Endothelial cell of umbilical vein (primary cell): ENCODE results near the gene ZBTB48. TPM values are rescaled to one million over a fixed set of nuclear protein-coding genes. Genes with fewer than 3 reads are reported as not detected.

Source experiments
- BruUV-seq: library from RNA; stranded (reverse); fragments of 400-500 nt; replicated peaks from 2 replicates; lab custom pipeline; 2021; lab: Mats Ljungman, UMichigan
- CTCF ChIA-PET: fragments of 300-600, 350-600 bp; sonication (Branson Sonifier 250); formaldehyde crosslinking; loops from one replicate; lab custom pipeline; 2021; ENCODE audit warnings: antibody characterized with exemption, inconsistent platforms; lab: Charles Lee
- POLR2A ChIA-PET: fragments of 300-600, 350-600 bp; sonication (Branson Sonifier 250); formaldehyde crosslinking; loops from one replicate; lab custom pipeline; 2021; ENCODE audit warnings: antibody characterized with exemption, inconsistent platforms; lab: Charles Lee
- DNase-seq: peaks from one replicate; pipeline ENCODE4 v3.0.0-alpha.2; 2011; ENCODE audit warnings: low read depth, low spot score
- FAIRE-seq: peaks from 2 replicates; lab custom pipeline; 2011; peaks lifted over from hg19 to GRCh38; lab: Jason Lieb, UNC
- H2AFZ ChIP-seq: 2 replicates; pipeline ENCODE4 v1.6.0; 2012; ENCODE audit warnings: low read depth, low read length, control low read depth, inconsistent platforms
- H3K27ac ChIP-seq: 2 replicates; pipeline ENCODE4 v1.5.1; 2011; ENCODE audit warnings: low read depth, mild to moderate bottlenecking, control low read depth, low read length, moderate library complexity; ENCODE audit not compliant: insufficient read depth
- H3K27me3 ChIP-seq, 2 experiments: 2 replicates each; pipeline versions ENCODE4 v1.6.0 to v1.6.1; 2011; ENCODE audit warnings: low read length in 2 of 2, mixed read lengths in 1 of 2; ENCODE audit not compliant: control insufficient read depth in 2 of 2, insufficient read depth in 2 of 2
- H3K36me3 ChIP-seq, 2 experiments: 2 replicates in 1 of 2; 3 replicates in 1 of 2; pipeline ENCODE4 v1.5.1; 2011; ENCODE audit warnings: low read length in 2 of 2, mild to moderate bottlenecking in 1 of 2, moderate library complexity in 1 of 2; ENCODE audit not compliant: control insufficient read depth in 2 of 2, insufficient read depth in 2 of 2; ENCODE audit errors: extremely low read depth in 1 of 2
- H3K4me1 ChIP-seq: 3 replicates; pipeline ENCODE4 v1.5.1; 2011; ENCODE audit warnings: mild to moderate bottlenecking, low read length; ENCODE audit not compliant: control insufficient read depth, insufficient read depth; ENCODE audit errors: extremely low read depth
- H3K4me2 ChIP-seq: 2 replicates; pipeline ENCODE4 v1.6.1; 2011; ENCODE audit warnings: low read length, control low read depth, mixed read lengths; ENCODE audit not compliant: insufficient read depth
- H3K4me3 ChIP-seq, 3 experiments: fragments of 200-600 bp in 1 of 3; sonication (generic), shearing (Covaris generic) in 1 of 3; replicated peaks in 1 of 3; 2 replicates each; pipeline ENCODE4 v1.5.1; 2011 to 2016; ENCODE audit warnings: control low read depth in 3 of 3, low read length in 3 of 3, mild to moderate bottlenecking in 2 of 3, inconsistent platforms in 1 of 3, low read depth in 1 of 3, moderate library complexity in 1 of 3; ENCODE audit not compliant: insufficient read depth in 1 of 3
- H3K79me2 ChIP-seq: 2 replicates; pipeline ENCODE4 v1.6.0; 2012; ENCODE audit warnings: low read length, inconsistent platforms; ENCODE audit not compliant: control insufficient read depth, insufficient read depth
- H3K9ac ChIP-seq: replicated peaks from 2 replicates; pipeline ENCODE3; 2011; ENCODE audit warnings: low read length, control low read depth; ENCODE audit not compliant: insufficient read depth; ENCODE audit errors: extremely low read depth
- H3K9me1 ChIP-seq: replicated peaks from 3 replicates; pipeline ENCODE4 v1.6.0; 2011; ENCODE audit warnings: mild to moderate bottlenecking, low read length; ENCODE audit not compliant: control insufficient read depth, insufficient read depth; ENCODE audit errors: extremely low read depth
- H3K9me3 ChIP-seq: replicated peaks from 2 replicates; pipeline ENCODE4 v1.5.1; 2012; ENCODE audit warnings: low read length, inconsistent platforms; ENCODE audit not compliant: control insufficient read depth, insufficient read depth
- H4K20me1 ChIP-seq: replicated peaks from 2 replicates; pipeline ENCODE3; 2011; ENCODE audit warnings: mild to moderate bottlenecking, low read length; ENCODE audit not compliant: control insufficient read depth, insufficient read depth; ENCODE audit errors: extremely low read depth
- EZH2 ChIP-seq: IDR thresholded peaks from 2 replicates; pipeline ENCODE4 v1.6.1; 2012; ENCODE audit warnings: borderline replicate concordance, low read depth, mild to moderate bottlenecking, moderate library complexity, low read length, inconsistent platforms; ENCODE audit not compliant: severe bottlenecking
- FOS ChIP-seq: IDR thresholded peaks from 2 replicates; pipeline ENCODE4 v1.6.1; 2011; ENCODE audit warnings: mild to moderate bottlenecking, low read length, moderate library complexity, borderline replicate concordance; ENCODE audit not compliant: insufficient read depth
- GATA2 ChIP-seq: IDR thresholded peaks from 2 replicates; pipeline ENCODE4 v1.7.0; 2011; ENCODE audit warnings: low read depth, mild to moderate bottlenecking, moderate library complexity, mixed read lengths, low read length; ENCODE audit not compliant: insufficient read length, insufficient read depth
- JUN ChIP-seq: IDR thresholded peaks from 2 replicates; pipeline ENCODE4 v1.6.1; 2011; ENCODE audit warnings: borderline replicate concordance, low read depth; ENCODE audit not compliant: insufficient read length, insufficient read depth
- MYC ChIP-seq: IDR thresholded peaks from one replicate; pipeline ENCODE4 v1.6.1; 2011; ENCODE audit warnings: mild to moderate bottlenecking, low read depth, low read length
- POLR2A ChIP-seq: IDR thresholded peaks from 2 replicates; pipeline ENCODE4 v1.6.1; 2012; ENCODE audit warnings: low read depth, mild to moderate bottlenecking, control low read depth, low read length
- POLR2AphosphoS5 ChIP-seq: IDR thresholded peaks from 2 replicates; pipeline ENCODE4 v1.6.1; 2012; ENCODE audit warnings: low read depth, mild to moderate bottlenecking, control low read depth, low read length, moderate library complexity; ENCODE audit not compliant: insufficient read depth
- dilution Hi-C: fragments of 300-500 bp; cut with MboI; formaldehyde crosslinking; loops from one replicate; pipeline ENCODE4 v1.15.0; 2019; ENCODE audit warnings: low sequenced_read_pairs; ENCODE audit not compliant: extremely low pct_ligation_motif_present
- intact Hi-C: fragments of 100-400 bp; cut with micrococcal nuclease; formaldehyde crosslinking; loops from one replicate; pipeline ENCODE4 v1.10.0; 2022
- polyA plus RNA-seq, 4 experiments: library from polyadenylated mRNA; depleted of rRNA in 3 of 4; stranded (reverse) in 3 of 4; unstranded in 1 of 4; fragments of >200 nt; gene quantifications; 2 replicates each; pipeline versions ENCODE4 v1.2.1 to v1.2.3, GENCODE V29; 2011 to 2012; ENCODE audit warnings: missing spikeins in 1 of 4
- total RNA-seq: library from RNA; stranded (reverse); gene quantifications from 2 replicates; pipeline ENCODE4 v1.2.3, GENCODE V29; 2021
- TF ChIP-seq, protein P1 (sequence below), 2 donors: IDR thresholded peaks; 1 replicate in 1 of 2; 2 replicates in 1 of 2; pipeline ENCODE4 v1.5.1; 2011; ENCODE audit warnings: low read length in 2 of 2, mild to moderate bottlenecking in 2 of 2, moderate library complexity in 2 of 2, control low read depth in 1 of 2, inconsistent platforms in 1 of 2, low read depth in 1 of 2; ENCODE audit not compliant: insufficient read depth in 1 of 2; ENCODE audit errors: extremely low read depth in 1 of 2
- TF ChIP-seq, protein P2 (sequence below): IDR thresholded peaks from 2 replicates; pipeline ENCODE4 v1.6.1; 2011; ENCODE audit not compliant: insufficient read depth, insufficient read length

Gene ZBTB48
- total and polyA plus RNA-seq, 2 donors (not counting 3 experiments of a cell fraction or from before 2014, with no cell fraction given) = 20.9 to 25.1 TPM

GRCh38 chr1:6623269-6623965 lies 43.6 kb downstream of the ZBTB48 start:
- ChIA-PET POLR2A (no interaction called here), CTCF (interaction anchor here (1.2 to 1.5 kb wide), 4 partner anchors 8 to 69 kb away, joined by 3 to 5 read pairs (median 4); partner anchors contain the start of gene NOL9)
- no peaks in the 10 kb centered on the region for H3K27me3 ChIP-seq
- no peak overlapping the region for H3K27ac ChIP-seq
- no peak overlapping the region for H3K4me2 ChIP-seq
- dilution Hi-C loops (no loop called here), intact Hi-C loops (no loop called here)
- peaks cover 17 to 27% of the 10 kb centered on the region in 2 experiments for H3K36me3 ChIP-seq
- no peaks in the 10 kb centered on the region for H3K9me3 ChIP-seq
- DNase-seq = no peak
- H2AFZ ChIP-seq = no peak overlapping the region
- TF ChIP-seq, protein P1, sequence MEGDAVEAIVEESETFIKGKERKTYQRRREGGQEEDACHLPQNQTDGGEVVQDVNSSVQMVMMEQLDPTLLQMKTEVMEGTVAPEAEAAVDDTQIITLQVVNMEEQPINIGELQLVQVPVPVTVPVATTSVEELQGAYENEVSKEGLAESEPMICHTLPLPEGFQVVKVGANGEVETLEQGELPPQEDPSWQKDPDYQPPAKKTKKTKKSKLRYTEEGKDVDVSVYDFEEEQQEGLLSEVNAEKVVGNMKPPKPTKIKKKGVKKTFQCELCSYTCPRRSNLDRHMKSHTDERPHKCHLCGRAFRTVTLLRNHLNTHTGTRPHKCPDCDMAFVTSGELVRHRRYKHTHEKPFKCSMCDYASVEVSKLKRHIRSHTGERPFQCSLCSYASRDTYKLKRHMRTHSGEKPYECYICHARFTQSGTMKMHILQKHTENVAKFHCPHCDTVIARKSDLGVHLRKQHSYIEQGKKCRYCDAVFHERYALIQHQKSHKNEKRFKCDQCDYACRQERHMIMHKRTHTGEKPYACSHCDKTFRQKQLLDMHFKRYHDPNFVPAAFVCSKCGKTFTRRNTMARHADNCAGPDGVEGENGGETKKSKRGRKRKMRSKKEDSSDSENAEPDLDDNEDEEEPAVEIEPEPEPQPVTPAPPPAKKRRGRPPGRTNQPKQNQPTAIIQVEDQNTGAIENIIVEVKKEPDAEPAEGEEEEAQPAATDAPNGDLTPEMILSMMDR (IDR thresholded peaks at IDR 0.05; ENCODE audit: extremely low read depth in 1 of 2, insufficient read depth in 1 of 2, low read depth in 1 of 2, low read length in 2 of 2) = no peak
- TF ChIP-seq, protein P2, sequence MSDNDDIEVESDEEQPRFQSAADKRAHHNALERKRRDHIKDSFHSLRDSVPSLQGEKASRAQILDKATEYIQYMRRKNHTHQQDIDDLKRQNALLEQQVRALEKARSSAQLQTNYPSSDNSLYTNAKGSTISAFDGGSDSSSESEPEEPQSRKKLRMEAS = no peak
- TF ChIP-seq FOS = no peak
- TF ChIP-seq JUN = no peak
- TF ChIP-seq POLR2AphosphoS5 = no peak
- no peak for TF ChIP-seq EZH2
- TF ChIP-seq POLR2A = no peak
- no peak for TF ChIP-seq GATA2
- no peak for TF ChIP-seq MYC
- no peak for FAIRE-seq
- peaks cover 4% of the 10 kb centered on the region for H3K4me1 ChIP-seq
- no peaks in the 10 kb centered on the region for H4K20me1 ChIP-seq
- no peak overlapping the region for H3K4me3 ChIP-seq
- H3K9ac ChIP-seq = no peak overlapping the region
- no TSS peak for BruUV-seq
- peaks cover 25% of the 10 kb centered on the region for H3K79me2 ChIP-seq
- no peaks in the 10 kb centered on the region for H3K9me1 ChIP-seq
